Measurements from ENCODE around the gene MMEL1. TPM values are rescaled to one million over a fixed set of nuclear protein-coding genes. Genes with fewer than 3 reads are reported as not detected.

Gene MMEL1
- total RNA-seq, 1 experiment from 2014 or later: not detected

GRCh38 chr1:2544875-2545640 is 87.8 kb downstream of the MMEL1 start:
- Mint-ChIP-seq H3K9me3 (no peaks in the 10 kb centered on the region), H3K4me1 (peaks cover 5% of the 10 kb centered on the region; the same call in 1 of the 2 replicates), H3K27ac (no peak overlapping the region), H3K27me3 (ENCODE audit: low read depth) (peaks cover 13% of the 10 kb centered on the region), H3K36me3 (no peaks in the 10 kb centered on the region), H3K4me3 (no peak overlapping the region)
- ChIA-PET CTCF (interaction anchor here (1.1 to 3.7 kb wide), 9 partner anchors 9 to 350 kb away, joined by 3 to 61 read pairs (median 5); partner anchors contain the start of genes FAAP20, PANK4 and TNFRSF14), POLR2A (interaction anchor here (0.6 to 1.6 kb wide), 4 partner anchors 19 to 1233 kb away, joined by 3 to 6 read pairs (median 5); partner anchors contain the start of gene PANK4)
- TF ChIP-seq MLX (CRISPR knock-in tag; IDR thresholded peaks at IDR 0.05) (no peak), STAT6 (CRISPR knock-in tag; conservative IDR thresholded peaks at IDR 0.05; ENCODE audit: low read depth) (no peak), TP53 (CRISPR knock-in tag; IDR thresholded peaks at IDR 0.05) (no peak), ZNF423 (CRISPR knock-in tag; IDR thresholded peaks at IDR 0.05) (no peak), TEAD4 (CRISPR knock-in tag; IDR thresholded peaks at IDR 0.05) (no peak), ZNF263 (CRISPR knock-in tag; IDR thresholded peaks at IDR 0.05; ENCODE audit: low read depth) (no peak), NFYB (CRISPR knock-in tag; conservative IDR thresholded peaks at IDR 0.05; ENCODE audit: low read depth) (no peak), FOXJ3 (CRISPR knock-in tag; IDR thresholded peaks at IDR 0.05; ENCODE audit: borderline replicate concordance) (no peak), JAZF1 (CRISPR knock-in tag; IDR thresholded peaks at IDR 0.05) (no peak)
- TF ChIP-seq, protein P1, sequence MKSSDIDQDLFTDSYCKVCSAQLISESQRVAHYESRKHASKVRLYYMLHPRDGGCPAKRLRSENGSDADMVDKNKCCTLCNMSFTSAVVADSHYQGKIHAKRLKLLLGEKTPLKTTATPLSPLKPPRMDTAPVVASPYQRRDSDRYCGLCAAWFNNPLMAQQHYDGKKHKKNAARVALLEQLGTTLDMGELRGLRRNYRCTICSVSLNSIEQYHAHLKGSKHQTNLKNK (CRISPR knock-in tag; IDR thresholded peaks at IDR 0.05): no peak
- TF ChIP-seq, protein P2, sequence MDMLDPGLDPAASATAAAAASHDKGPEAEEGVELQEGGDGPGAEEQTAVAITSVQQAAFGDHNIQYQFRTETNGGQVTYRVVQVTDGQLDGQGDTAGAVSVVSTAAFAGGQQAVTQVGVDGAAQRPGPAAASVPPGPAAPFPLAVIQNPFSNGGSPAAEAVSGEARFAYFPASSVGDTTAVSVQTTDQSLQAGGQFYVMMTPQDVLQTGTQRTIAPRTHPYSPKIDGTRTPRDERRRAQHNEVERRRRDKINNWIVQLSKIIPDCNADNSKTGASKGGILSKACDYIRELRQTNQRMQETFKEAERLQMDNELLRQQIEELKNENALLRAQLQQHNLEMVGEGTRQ (CRISPR knock-in tag; IDR thresholded peaks at IDR 0.05): no peak
- no peak for DNase-seq (ENCODE audit: low spot score)
- no peak for ATAC-seq

DNA sequence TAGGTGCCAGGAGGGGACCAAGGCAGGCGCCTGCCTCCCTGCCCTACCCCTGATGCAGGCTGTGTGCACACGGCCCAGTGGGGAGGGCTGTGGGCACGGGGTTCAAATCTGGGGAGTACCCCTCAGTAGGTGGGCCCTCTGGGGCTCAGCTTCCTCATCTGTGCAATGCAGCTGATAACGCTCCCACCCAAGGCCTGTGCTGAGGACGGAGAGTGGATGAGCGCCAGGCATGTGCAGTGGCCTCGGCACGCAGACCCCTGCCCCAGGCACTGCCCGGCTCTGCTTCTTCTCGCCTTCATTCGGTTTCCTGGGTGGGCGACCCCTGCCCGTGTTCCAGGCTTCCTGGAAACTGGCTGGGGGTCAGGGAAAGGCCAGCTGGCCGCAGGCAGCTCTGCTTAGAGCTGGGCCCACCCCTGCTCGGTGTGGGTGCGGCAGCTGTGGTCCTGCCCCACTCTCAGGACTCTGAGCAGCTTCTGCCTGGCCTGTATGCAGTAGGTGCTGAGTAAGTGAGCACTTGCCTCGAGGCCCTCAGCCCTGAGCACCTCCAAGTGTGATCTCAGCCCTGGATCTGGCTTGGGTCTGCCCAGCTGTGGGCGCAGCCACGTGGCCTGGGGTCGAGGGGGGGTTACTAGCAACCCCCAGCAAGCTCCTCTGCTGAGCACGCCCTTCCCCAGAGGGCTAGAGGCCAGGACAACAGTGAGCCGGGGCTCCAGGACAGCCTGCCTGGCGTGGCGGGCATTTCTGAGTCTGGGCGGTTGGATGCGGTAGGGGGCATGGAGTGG is 88.5 kb downstream of the MMEL1 start:
- H3K27ac Mint-ChIP-seq: no peak overlapping the region
- ChIA-PET CTCF (interaction anchor here (0.8 to 1.5 kb wide), 2 partner anchors 9 to 18 kb away, joined by 3 to 7 read pairs; partner anchors contain the start of gene PANK4), POLR2A (interaction anchor here (0.6 kb wide), 1 partner anchor 1234 kb away, joined by 3 read pairs; no protein-coding TSS in a partner anchor)
- no peaks in the 10 kb centered on the region for H3K36me3 Mint-ChIP-seq
- ATAC-seq (no peak), DNase-seq (ENCODE audit: low spot score) (no peak)
- no peak overlapping the region for H3K4me3 Mint-ChIP-seq
- H3K9me3 Mint-ChIP-seq: no peaks in the 10 kb centered on the region
- H3K27me3 Mint-ChIP-seq (ENCODE audit: low read depth): peaks cover 18% of the 10 kb centered on the region
- H3K4me1 Mint-ChIP-seq: peaks cover 3% of the 10 kb centered on the region; the same call in 1 of the 2 replicates
- TF ChIP-seq ATF2 (CRISPR knock-in tag; IDR thresholded peaks at IDR 0.05; ENCODE audit: borderline replicate concordance, low read depth) (no peak), JUN (CRISPR knock-in tag; IDR thresholded peaks at IDR 0.05) (no peak), OVOL2 (CRISPR knock-in tag; IDR thresholded peaks at IDR 0.05; ENCODE audit: borderline replicate concordance) (no peak), FOXP1 (CRISPR knock-in tag; IDR thresholded peaks at IDR 0.05; ENCODE audit: borderline replicate concordance) (no peak), NFYB (CRISPR knock-in tag; conservative IDR thresholded peaks at IDR 0.05; ENCODE audit: low read depth) (no peak), ZNF138 (CRISPR knock-in tag; conservative IDR thresholded peaks at IDR 0.05) (no peak), ZNF512 (CRISPR knock-in tag; IDR thresholded peaks at IDR 0.05; ENCODE audit: borderline replicate concordance) (no peak), GRHL2 (CRISPR knock-in tag; IDR thresholded peaks at IDR 0.05; ENCODE audit: insufficient replicate concordance, severe bottlenecking) (no peak), SMAD3 (CRISPR knock-in tag; IDR thresholded peaks at IDR 0.05; ENCODE audit: borderline replicate concordance) (no peak)
- TF ChIP-seq, protein P3, sequence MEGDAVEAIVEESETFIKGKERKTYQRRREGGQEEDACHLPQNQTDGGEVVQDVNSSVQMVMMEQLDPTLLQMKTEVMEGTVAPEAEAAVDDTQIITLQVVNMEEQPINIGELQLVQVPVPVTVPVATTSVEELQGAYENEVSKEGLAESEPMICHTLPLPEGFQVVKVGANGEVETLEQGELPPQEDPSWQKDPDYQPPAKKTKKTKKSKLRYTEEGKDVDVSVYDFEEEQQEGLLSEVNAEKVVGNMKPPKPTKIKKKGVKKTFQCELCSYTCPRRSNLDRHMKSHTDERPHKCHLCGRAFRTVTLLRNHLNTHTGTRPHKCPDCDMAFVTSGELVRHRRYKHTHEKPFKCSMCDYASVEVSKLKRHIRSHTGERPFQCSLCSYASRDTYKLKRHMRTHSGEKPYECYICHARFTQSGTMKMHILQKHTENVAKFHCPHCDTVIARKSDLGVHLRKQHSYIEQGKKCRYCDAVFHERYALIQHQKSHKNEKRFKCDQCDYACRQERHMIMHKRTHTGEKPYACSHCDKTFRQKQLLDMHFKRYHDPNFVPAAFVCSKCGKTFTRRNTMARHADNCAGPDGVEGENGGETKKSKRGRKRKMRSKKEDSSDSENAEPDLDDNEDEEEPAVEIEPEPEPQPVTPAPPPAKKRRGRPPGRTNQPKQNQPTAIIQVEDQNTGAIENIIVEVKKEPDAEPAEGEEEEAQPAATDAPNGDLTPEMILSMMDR (IDR thresholded peaks at IDR 0.05): no peak
- TF ChIP-seq, protein P2 (CRISPR knock-in tag; IDR thresholded peaks at IDR 0.05): no peak
